Esophagus muscularis mucosa (tissue), 3 donors: ENCODE measurements around the gene SLC25A26.
"Not testable (repeated sequence)": the region's sequence is repeated elsewhere in the genome, so short reads cannot be mapped to it uniquely, and the experiment has no call there.

Source experiments
- POLR2AphosphoS5 ChIP-seq, 2 donors: sonication (generic); formaldehyde crosslinking; IDR thresholded peaks; one replicate each; pipeline ENCODE4 v1.6.1; 2017; ENCODE audit warnings: antibody characterized with exemption in 2 of 2
- TF ChIP-seq, protein P1 (sequence below), 3 experiments: fragments of 200-600 bp in 2 of 3; fragments of 450-650 bp in 1 of 3; sonication (generic) in 2 of 3; IDR thresholded peaks; one replicate each; pipeline ENCODE4 v1.5.1; 2017 to 2019; ENCODE audit warnings: antibody characterized with exemption in 3 of 3, mild to moderate bottlenecking in 2 of 3, moderate library complexity in 1 of 3

DNA sequence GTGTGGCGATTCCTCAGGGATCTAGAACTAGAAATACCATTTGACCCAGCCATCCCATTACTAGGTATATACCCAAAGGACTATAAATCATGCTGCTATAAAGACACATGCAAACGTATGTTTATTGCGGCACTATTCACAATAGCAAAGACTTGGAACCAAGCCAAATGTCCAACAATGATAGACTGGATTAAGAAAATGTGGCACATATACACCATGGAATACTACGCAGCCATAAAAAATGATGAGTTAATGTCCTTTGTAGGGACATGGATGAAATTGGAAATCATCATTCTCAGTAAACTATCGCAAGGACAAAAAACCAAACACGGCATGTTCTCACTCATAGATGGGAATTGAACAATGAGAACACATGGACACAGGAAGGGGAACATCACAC is 54.0 kb downstream of the SLC25A26 start:
- TF ChIP-seq, protein P1, sequence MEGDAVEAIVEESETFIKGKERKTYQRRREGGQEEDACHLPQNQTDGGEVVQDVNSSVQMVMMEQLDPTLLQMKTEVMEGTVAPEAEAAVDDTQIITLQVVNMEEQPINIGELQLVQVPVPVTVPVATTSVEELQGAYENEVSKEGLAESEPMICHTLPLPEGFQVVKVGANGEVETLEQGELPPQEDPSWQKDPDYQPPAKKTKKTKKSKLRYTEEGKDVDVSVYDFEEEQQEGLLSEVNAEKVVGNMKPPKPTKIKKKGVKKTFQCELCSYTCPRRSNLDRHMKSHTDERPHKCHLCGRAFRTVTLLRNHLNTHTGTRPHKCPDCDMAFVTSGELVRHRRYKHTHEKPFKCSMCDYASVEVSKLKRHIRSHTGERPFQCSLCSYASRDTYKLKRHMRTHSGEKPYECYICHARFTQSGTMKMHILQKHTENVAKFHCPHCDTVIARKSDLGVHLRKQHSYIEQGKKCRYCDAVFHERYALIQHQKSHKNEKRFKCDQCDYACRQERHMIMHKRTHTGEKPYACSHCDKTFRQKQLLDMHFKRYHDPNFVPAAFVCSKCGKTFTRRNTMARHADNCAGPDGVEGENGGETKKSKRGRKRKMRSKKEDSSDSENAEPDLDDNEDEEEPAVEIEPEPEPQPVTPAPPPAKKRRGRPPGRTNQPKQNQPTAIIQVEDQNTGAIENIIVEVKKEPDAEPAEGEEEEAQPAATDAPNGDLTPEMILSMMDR (IDR thresholded peaks at IDR 0.05), result not testable (repeated sequence)
- TF ChIP-seq POLR2AphosphoS5 (IDR thresholded peaks at IDR 0.05), result not testable (repeated sequence)
